HG02759 (cell line): ENCODE measurements around the gene KIAA1755.
"Not testable (repeated sequence)": the region's sequence is repeated elsewhere in the genome, so short reads cannot be mapped to it uniquely, and the experiment has no call there.

ENCODE experiments used
- ATAC-seq: cut with Tn5 transposase; IDR thresholded peaks from one replicate; pipeline ENCODE4 v1.9.1; 2021; ENCODE audit warnings: mild to moderate bottlenecking, moderate library complexity; ENCODE audit not compliant: unreplicated experiment

Gene KIAA1755

DNA sequence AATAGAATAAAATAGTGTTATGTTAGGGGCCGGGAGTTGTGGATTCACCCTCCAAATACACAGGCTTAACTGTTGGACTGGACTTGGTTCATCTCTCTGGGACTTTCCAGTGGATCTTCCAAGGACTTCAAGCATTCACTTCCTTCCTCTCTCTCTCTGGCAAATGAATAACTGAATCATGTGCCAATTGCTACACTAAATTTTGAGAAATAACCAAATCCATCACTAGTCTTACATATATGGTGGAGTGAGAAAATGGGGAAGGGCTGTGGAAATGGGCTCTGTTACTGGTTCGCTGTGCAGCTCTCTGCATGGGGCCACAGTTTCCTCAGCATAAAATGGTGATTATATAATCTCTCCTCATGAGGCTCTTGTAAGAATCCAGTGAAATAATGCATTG is 6.8 kb upstream of the KIAA1755 start:
- ATAC-seq, result no peak

DNA sequence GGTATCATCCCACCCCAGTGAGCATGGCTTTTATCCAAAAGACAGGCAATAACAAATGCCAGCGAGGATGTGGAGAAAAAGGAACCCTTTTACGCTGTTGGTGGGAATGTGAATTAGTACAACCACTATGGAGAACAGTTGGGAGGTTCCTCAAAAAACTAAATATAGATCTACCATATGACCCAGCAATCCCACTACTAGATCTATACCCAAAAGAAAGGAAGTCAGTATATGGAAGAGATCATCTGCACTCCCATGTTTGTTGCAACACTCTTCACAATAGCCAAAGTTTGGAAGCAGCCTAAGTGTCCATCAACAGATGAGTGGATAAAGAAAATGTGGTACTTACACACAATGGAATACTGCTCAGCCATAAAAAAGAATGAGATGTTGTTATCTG is 5.9 kb upstream of the KIAA1755 start:
- ATAC-seq, result no peak

DNA sequence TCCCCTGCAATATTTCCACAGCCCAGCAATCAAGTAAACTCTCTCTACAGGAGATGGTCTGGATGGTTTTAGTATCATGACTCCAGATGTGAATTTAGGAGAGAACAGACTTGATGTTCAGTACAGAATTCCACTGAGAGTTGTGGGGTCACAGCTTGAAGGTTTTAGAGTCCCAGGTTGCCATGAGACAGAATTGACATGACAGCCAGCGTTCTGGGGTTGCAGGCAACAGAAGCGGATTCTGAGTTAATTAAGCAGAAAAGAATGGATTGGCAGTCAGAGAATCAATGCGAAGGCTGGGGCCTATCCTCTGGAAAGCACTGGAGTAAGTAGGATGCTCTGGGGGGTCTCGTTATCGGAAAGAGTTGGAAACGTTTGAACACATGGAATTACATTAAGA is 2.4 kb upstream of the KIAA1755 start:
- no peak for ATAC-seq

DNA sequence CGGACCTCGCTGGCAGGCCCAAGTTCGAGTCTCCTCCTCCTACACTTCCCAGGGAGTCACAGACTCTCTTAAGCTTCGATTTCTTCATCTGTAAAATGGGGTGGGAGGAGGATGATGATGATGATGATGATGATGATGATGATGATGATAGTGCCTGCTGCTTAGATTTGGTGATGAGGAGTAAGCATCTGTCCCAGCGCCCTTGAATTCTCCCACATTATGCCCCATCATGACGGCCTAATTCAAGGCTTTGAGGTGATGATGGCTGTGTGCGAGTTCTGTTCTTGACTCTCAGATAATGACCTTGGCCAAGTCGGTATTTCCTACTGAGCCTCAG is 487 bp upstream of the KIAA1755 start:
- no peak for ATAC-seq

DNA sequence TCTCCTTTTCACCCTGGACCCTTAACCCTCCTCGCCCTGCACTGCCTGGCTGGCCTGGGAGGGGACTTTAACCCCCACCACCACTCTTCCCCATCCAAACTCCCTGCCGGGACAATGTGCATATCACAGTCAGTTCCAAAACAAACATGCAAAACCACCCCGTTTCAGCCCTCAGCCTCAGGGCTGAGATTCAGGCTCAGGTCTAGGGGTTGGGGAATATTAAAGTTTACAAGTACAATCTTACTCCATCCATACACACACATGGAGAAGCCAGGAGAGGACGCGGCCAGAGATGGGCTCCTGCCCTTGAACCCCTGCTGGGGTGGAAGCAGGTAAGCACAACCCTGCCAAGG is 534 bp downstream of the KIAA1755 start:
- ATAC-seq, result no peak

DNA sequence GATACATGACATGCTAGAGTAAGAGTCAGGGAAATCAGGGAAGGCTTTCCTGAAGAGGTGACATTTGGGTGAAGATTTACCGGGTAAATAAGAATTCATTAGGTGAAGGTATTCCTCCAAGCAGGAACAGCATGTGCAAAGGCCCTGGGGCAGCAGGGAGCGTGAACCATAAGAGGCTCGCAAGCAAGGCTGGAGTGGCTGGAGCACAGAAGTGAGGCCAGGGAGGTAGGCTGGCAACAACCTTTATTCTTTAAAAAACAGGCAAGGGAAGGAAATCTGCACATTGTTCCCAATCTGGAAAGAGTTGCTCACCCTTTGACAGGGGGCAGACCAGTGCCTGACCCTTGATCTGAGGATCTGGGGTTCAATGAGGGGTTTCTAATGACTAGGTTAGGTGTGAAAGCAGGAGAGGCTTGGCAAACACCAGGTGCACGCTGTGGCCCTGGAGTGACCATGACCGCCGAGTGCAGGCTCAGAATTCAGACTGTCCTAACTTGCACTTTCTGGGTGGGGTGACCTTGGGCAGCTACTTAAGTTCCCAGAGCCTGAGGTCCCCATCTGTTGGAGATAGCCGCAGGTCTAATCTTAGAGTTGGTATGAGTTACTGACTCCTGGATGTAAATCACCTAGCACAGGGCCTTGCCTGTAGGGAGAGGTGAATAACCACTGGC is 1.9 kb downstream of the KIAA1755 start:
- no peak for ATAC-seq

DNA sequence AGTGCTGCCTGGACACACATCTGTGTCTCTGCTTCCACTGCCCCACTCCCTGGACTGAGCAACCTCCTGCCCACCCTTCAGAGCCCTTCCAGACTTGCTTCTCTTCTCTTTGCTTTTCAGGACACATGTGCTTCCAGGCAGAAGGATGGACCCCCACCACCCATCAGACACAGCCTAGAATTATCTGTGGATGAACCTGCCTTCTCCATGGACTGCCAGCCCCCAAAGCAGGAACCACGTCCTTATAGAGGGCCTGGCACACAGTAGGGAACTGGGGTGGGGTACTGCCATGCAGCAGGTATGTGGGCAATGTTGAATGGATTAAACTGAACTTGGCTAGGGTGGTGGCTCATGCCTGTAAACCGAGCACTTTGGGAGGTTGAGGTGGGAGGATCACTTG is 3.6 kb downstream of the KIAA1755 start:
- ATAC-seq, result no peak

DNA sequence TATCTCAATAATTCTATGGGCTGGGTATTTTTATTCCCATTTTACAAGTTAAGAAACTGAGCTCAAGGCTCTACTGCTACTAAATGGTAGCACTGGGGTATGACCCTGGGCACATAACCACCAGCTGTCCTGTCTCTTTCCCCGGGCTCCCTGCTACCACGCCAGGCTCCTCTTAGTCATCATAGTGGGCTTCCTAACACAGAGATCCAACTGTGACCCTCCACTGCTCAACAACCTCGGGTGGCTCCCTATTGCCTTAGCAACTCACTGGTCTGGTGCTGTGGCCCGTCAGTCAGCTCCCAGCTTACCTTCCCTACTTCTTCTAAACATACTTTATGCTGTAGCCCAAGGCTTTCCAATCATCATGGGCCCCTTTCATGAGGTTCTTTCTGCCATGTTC is 4.5 kb downstream of the KIAA1755 start:
- no peak for ATAC-seq

DNA sequence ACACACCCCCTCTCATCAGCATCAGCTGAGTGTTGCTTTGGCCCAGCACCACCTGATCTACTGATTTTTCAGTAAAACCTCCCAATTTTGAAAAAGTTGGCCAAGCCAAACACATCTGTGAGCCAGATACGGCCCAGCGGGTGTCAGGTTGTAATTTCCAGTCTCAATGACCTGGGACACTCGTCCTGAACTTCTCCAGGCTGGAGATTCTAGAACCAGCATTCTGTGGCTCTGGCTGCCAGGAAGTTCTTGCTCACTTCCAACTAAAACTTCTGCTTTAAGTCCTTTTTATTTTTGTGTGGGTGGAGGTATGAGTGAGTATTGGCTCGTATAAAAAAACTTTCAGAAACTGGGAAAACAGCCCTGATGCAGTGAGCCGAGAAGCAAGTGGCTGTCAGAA is 5.1 kb downstream of the KIAA1755 start:
- ATAC-seq, result no peak

DNA sequence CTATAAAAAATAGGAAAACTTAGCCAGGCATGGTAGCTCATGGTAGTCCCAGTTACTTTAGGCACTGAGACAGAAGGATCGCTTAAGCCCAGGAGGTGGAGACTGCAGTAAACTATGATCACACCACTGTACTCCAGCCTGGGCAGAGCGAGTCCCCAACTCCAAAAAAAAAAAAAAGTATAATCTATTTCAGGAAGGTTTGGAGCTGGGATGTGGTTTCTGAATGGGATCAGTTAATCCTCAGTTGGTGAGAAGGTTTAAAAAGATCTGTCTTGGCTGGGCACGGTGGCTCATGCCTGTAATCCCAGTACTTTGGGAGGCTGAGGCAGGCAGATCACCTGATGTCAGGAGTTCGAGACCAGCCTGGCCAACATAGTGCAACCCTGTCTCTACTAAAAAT is 5.9 kb downstream of the KIAA1755 start:
- not testable (repeated sequence) for ATAC-seq

DNA sequence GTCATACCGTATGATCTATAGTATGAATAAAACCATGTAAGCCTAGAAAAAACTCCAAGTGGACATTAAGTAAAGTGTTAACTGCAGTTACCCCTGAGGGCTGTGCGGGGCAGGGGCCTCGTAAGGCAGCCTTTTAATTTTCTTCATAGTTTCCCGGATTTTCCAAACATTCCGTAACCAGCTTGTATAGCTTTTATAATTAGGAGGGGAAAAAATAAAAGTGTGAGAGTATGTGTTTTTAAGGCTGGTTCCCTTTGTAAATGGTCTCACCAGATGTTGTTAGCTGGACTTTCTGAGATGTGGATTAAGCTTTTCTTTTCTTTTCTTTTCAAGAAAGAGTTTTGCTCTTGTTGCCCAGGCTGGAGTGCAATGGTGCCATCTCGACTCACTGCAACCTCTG is 7.0 kb downstream of the KIAA1755 start:
- ATAC-seq, result no peak

DNA sequence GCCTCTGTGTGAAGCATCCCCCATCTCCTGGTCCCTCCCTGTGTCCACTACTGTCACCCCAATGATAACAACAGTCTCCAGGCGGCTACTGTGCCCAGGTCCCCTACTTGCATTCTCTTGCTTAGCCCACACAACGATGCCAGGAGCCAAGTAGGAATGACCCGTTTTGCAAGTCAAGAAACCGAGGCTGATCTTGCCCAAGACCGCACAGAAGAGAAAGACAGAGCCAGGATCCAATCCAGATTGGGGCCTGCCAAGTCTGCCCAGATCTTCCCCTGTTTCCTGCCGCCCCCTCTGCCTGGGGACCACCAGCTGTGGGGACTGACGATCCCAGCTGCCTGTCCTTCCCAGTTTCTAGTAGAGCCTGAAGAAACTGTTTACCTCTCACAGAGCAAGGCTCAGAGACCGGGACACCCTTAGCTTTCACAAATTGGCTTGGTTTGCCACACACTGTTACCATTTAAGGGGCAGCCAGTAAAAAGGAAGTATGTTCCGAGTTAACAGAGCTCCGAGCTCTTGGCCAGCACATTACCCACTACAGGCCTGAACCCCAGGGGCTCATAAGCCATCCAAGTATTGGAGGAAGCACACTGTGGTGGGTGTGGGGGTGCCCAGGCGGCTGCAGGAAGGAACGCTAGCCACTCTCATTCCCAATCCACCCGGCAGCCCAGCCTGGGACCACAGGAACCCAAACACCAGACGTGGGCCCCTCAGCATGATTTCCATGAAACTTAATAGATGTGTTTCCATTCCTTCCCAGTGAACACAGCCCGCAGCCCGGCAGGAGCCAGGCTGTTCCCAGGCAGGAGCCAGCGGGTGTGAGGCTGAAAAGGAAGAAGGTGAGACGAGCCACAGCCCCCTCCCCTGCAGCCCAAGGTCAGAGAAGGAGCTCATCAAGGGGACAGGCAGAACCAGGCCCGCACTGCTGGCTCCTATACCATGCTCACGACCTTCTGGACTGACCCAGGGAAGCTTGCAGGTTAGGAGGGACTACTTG is 7.9 kb downstream of the KIAA1755 start:
- ATAC-seq, result no peak

DNA sequence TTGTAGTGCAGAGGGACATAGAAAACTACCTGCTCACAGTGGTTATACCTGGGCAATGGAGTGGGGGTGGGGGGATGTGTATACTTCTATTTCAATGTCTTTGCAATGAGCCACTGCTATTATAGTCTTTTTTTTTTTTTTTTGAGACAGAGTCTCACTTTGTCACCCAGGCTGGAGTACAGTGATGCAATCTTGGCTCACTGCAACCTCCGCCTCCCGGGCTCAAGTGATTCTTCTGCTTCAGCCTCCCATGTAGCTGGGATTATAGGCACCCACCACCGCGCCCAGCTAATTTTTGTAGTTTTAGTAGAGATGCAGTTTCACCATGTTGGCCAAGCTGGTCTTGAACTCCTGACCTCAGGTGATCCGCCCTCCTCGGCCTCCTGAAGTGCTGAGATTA is 9.1 kb downstream of the KIAA1755 start:
- ATAC-seq, result not testable (repeated sequence)

DNA sequence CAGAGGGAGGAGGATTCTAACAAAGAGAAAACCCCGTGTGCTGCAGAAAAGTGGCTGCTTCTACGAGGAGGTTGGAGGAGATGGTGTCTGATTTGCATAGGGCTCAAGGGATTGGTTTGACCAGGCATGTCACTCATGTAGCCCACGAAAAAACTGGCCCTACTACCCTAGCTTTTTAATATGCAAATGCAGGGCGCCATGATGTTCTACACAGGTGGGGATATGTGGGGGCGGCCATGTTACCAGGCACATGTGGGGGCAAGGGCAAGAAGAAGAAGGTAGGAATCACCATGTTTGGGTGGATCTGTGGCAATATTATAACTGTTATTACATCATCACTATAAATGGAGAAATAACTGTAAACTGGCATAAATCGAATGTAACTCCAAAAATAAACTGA is 9.9 kb downstream of the KIAA1755 start:
- no peak for ATAC-seq

DNA sequence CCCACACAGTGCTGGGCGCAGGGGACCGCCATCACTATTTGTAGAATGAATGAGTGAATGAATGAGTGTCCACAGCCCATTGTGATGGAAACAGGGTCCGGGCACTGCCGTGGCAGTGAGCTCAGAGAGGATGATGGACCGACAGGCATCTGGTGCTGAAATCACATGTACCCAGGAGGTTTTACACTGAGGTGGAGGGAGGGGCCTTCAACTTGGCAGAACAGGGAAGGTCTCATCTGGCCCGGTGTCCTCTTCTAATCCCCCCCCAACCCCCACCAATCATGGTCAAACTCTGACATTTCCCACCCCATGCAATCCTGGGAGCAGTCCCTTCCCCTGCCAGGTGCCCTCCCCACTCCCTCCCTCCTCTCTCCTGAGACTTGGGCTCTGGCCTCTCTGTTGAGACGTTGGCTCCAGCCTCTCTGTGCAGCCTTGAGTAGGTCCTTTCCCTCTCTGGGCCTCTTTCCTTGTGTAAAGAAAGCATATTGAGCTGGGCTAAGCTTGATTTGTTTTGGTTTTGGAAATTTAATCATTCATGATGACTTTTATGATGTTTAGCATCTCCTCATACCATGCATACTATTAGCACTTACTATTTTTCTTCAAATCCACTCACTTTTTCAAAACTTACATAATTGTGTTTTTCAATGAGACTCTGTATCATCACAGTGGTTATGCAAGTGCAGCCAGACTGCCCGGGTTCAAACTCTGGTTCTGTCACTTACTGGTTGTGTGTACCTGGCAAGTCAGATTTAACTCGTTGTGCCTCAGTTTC is 10.8 kb downstream of the KIAA1755 start:
- no peak for ATAC-seq

DNA sequence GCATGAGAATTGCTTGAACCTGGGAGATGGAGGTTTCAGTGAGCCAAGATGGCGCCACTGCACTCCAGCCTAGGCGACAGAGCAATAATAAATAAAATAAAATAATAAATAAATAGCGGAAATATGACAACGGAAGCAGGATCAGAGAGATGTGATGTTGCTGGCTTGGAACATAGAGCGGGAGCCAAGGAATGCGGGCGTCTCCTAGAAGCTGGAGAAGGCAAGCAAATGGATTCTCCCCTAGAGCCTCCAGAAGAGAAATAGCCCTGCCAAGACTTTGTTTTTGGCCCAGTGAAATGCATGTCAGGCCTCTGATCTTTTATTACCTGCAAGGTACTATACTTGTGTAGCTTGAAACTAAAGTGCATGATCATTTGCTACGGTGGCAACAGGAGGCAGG is 12.4 kb downstream of the KIAA1755 start:
- no peak for ATAC-seq

DNA sequence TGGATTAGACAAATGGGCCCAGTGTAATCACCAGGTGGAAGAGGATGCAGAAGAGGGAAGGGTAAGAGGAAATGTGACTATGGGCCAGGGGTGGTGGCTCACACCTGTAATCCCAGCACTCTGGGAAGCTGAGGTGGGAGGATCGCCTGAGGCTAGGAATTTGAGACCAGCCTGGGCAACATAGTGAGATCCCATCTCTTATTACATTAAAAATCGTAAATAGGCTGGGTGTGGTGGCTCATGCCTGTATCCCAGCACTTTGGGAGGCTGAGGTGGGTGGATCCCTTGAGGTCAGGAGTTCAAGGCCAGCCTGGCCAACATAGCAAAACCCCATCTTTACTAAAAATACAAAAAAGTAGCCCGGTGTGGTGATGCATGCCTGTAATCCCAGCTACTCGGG is 12.8 kb downstream of the KIAA1755 start:
- not testable (repeated sequence) for ATAC-seq

DNA sequence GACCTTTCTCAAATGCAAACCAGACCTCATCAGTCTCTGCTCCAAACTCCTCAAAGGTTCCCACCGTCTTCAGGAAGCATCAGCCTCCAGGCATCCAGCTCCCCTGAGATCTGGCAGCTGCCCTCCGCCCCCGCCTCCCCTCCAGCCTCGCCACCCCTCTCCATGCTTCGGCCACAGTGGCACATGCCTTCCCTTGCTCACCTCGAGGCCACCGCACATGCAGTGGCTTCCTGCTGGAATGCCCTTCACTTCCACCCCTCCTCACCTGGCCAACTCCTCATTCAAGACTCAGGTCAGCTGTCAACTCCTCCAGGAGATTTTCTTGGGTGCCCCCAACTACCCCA is 13.4 kb downstream of the KIAA1755 start:
- no peak for ATAC-seq

DNA sequence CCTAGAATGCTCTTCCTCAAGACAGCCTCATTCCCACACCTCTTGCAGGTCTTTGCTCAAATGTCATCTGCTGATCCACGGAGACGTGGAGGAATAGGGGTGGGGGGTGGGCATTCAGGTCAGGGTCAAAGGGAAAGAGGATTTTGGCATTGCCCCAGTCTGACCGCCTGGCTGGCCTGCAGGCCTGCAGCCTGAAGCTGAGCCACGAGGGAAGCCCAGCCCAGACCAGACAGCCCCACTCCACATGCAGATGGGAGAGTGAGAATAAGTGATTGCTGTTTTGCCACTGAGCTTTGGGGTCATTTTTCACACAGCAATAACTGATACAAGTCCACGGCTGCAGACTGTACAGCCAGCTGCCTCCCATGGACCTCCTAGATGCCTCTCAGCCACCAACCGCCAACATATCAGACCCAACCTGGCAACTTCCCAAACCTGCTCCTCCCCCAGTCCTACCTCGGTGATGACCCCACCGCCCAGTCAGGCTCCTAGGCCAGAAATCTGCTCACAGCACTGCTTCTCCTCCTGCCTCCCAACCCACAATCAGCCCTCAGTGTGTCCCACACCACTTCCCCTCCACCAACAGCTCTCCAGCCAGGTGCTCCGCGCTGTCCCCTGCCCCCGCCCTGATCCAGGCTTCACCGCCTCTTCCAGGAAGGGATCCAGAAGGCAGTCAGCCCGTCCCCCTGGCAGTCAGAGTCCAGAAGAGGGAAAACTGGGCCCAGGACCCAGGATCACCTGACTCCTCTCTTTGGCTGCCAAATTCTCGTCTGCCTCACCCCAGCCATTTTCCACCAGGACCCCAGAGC is 14.0 kb downstream of the KIAA1755 start:
- no peak for ATAC-seq

DNA sequence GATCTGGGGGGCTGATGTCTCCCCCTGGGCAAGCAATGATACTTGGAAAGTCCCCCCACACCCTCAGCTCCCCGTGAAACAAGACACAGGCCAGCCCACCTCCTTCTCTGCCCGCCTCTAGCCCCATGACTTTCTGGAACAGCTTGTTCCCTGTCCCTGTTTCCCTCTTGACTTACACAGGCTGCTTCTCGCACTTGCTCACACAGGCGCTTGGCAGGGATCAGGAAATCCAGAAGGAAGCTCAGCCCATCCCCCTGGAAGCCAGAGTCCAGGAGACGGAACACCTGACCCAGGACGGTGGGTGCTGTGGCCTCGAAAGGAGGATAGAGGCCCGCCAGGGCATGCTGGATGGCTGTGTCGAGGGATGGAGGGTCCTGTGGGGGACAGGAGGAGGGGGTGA is 14.8 kb downstream of the KIAA1755 start:
- no peak for ATAC-seq

DNA sequence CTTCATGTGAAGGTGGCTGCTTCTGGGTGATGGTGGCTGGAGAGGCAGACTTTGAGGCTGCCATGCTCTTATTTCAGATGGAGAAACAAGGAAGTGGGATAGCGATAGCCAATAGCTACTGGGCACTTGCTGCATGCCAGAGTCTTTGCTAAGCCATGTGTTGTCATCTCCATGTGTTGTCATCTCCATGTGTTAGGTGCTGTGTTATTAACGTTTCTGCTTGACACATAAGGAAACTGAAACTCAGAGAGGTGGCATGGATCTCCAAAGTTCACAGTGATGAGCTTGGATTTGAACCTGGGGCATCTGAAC is 16.9 kb downstream of the KIAA1755 start:
- no peak for ATAC-seq
